ENCODE data around the gene OR51D1. TPM values are rescaled to one million over a fixed set of nuclear protein-coding genes. Genes with fewer than 3 reads are reported as not detected.

Gene OR51D1
- total and polyA plus RNA-seq, 2 experiments from 2014 or later: not detected

GRCh38 chr11:4626207-4627099, 10.8 kb upstream of the OR51D1 start:
- WGBS, 2 experiments (ENCODE audit: low coverage in 1 of 2, low lambda C conversion rate in 2 of 2, missing lambda C conversion rate in 2 of 2): 20 to 21% methylated on average over 15 of the region's 15 CpGs
- TF ChIP-seq EZH2phosphoT487 (IDR thresholded peaks at IDR 0.05; ENCODE audit: insufficient read depth, low read depth): no peak
- no peak for TF ChIP-seq EZH2 (IDR thresholded peaks at IDR 0.05; ENCODE audit: insufficient read depth, poor library complexity, severe bottlenecking)
- H3K27me3 ChIP-seq (replicated peaks; ENCODE audit: insufficient read depth): no peaks in the 10 kb centered on the region
- H3K4me1 ChIP-seq (ENCODE audit: insufficient read depth): no peaks in the 10 kb centered on the region
- H3K4me3 ChIP-seq: no peak overlapping the region
- no peak overlapping the region for H3K9ac ChIP-seq
- no peaks in the 10 kb centered on the region for H3K9me2 ChIP-seq (ENCODE audit: insufficient read depth)
- peak; percentile 69 for DNase-seq
- H2AFZ ChIP-seq: no peak overlapping the region
- no peaks in the 10 kb centered on the region for H3F3A ChIP-seq (ENCODE audit: insufficient read depth)
- H4K20me1 ChIP-seq (ENCODE audit: insufficient read depth): no peaks in the 10 kb centered on the region
- no peak overlapping the region for H3K27ac ChIP-seq
- no peak overlapping the region for H3K4me2 ChIP-seq (ENCODE audit: unreplicated experiment)
- no peaks in the 10 kb centered on the region for H3K36me3 ChIP-seq (ENCODE audit: low read depth)
- H3K9me3 ChIP-seq (ENCODE audit: low read depth): no peaks in the 10 kb centered on the region
- H3K79me2 ChIP-seq (ENCODE audit: insufficient read depth): no peaks in the 10 kb centered on the region
- in situ Hi-C loops (cut with MboI): loop anchor here (25.0 kb wide), 1 partner anchor 761 kb away; the partner anchor contains the start of gene OR51M1

- Histone ChIP-seq H4K20me1 (ENCODE audit: insufficient read depth) (no peaks in the 10 kb centered on the region), H3K9me2 (ENCODE audit: insufficient read depth) (no peaks in the 10 kb centered on the region), H2AFZ (no peak overlapping the region), H3K4me3 (no peak overlapping the region), H3K36me3 (ENCODE audit: low read depth) (no peaks in the 10 kb centered on the region), H3K9me3 (ENCODE audit: low read depth) (no peaks in the 10 kb centered on the region), H3K27ac (no peak overlapping the region), H3K9ac (no peak overlapping the region), H3K79me2 (ENCODE audit: insufficient read depth) (no peaks in the 10 kb centered on the region), H3K4me1 (ENCODE audit: insufficient read depth) (no peaks in the 10 kb centered on the region), H3K4me2 (ENCODE audit: unreplicated experiment) (no peak overlapping the region), H3K27me3 (replicated peaks; ENCODE audit: insufficient read depth) (peaks cover 14% of the 10 kb centered on the region; the same call in 1 of the 2 replicates), H3F3A (ENCODE audit: insufficient read depth) (no peaks in the 10 kb centered on the region)
- WGBS, 2 experiments (ENCODE audit: low coverage in 1 of 2, low lambda C conversion rate in 2 of 2, missing lambda C conversion rate in 2 of 2): 58 to 61% methylated on average over 2 of the region's 2 CpGs
- DNase-seq: no peak
- in situ Hi-C loops (cut with MboI): loop anchor here (25.0 kb wide), 1 partner anchor 751 kb away; the partner anchor contains the start of gene OR51M1
- no peak for TF ChIP-seq EZH2 (IDR thresholded peaks at IDR 0.05; ENCODE audit: insufficient read depth, poor library complexity, severe bottlenecking)
- no peak for TF ChIP-seq EZH2phosphoT487 (IDR thresholded peaks at IDR 0.05; ENCODE audit: insufficient read depth, low read depth)
Measured at GRCh38 chr11:4636136-4636535, 1.1 kb upstream of the OR51D1 start.

GRCh38 chr11:4637662-4638047, 378 bp downstream of the OR51D1 start:
- WGBS, 2 experiments (ENCODE audit: low coverage in 1 of 2, low lambda C conversion rate in 2 of 2, missing lambda C conversion rate in 2 of 2): 29 to 30% methylated on average over 3 of the region's 3 CpGs
- TF ChIP-seq EZH2phosphoT487 (IDR thresholded peaks at IDR 0.05; ENCODE audit: insufficient read depth, low read depth) (no peak), EZH2 (IDR thresholded peaks at IDR 0.05; ENCODE audit: insufficient read depth, poor library complexity, severe bottlenecking) (no peak)
- H3K9me3 ChIP-seq (ENCODE audit: low read depth): no peaks in the 10 kb centered on the region
- in situ Hi-C loops (cut with MboI): loop anchor here (25.0 kb wide), 1 partner anchor 750 kb away; the partner anchor contains the start of gene OR51M1
- H3F3A ChIP-seq (ENCODE audit: insufficient read depth): no peaks in the 10 kb centered on the region
- no peak overlapping the region for H3K9ac ChIP-seq
- H3K27me3 ChIP-seq (replicated peaks; ENCODE audit: insufficient read depth): peaks cover 14% of the 10 kb centered on the region; the same call in 1 of the 2 replicates
- DNase-seq: no peak
- H3K4me3 ChIP-seq: no peak overlapping the region
- no peak overlapping the region for H3K27ac ChIP-seq
- no peaks in the 10 kb centered on the region for H4K20me1 ChIP-seq (ENCODE audit: insufficient read depth)
- H3K4me1 ChIP-seq (ENCODE audit: insufficient read depth): no peaks in the 10 kb centered on the region
- no peak overlapping the region for H3K4me2 ChIP-seq (ENCODE audit: unreplicated experiment)
- no peak overlapping the region for H2AFZ ChIP-seq
- H3K79me2 ChIP-seq (ENCODE audit: insufficient read depth): no peaks in the 10 kb centered on the region
- H3K9me2 ChIP-seq (ENCODE audit: insufficient read depth): no peaks in the 10 kb centered on the region
- H3K36me3 ChIP-seq (ENCODE audit: low read depth): no peaks in the 10 kb centered on the region

- Histone ChIP-seq H3K36me3 (ENCODE audit: low read depth) (no peaks in the 10 kb centered on the region), H3K27ac (no peak overlapping the region), H3K79me2 (ENCODE audit: insufficient read depth) (no peaks in the 10 kb centered on the region), H3K9me2 (ENCODE audit: insufficient read depth) (no peaks in the 10 kb centered on the region), H4K20me1 (ENCODE audit: insufficient read depth) (no peaks in the 10 kb centered on the region), H2AFZ (no peak overlapping the region), H3K9me3 (ENCODE audit: low read depth) (no peaks in the 10 kb centered on the region), H3K9ac (no peak overlapping the region), H3K4me1 (ENCODE audit: insufficient read depth) (no peaks in the 10 kb centered on the region), H3F3A (ENCODE audit: insufficient read depth) (no peaks in the 10 kb centered on the region), H3K27me3 (replicated peaks; ENCODE audit: insufficient read depth) (peaks cover 10% of the 10 kb centered on the region; the same call in 1 of the 2 replicates), H3K4me3 (no peak overlapping the region), H3K4me2 (ENCODE audit: unreplicated experiment) (no peak overlapping the region)
- TF ChIP-seq EZH2 (IDR thresholded peaks at IDR 0.05; ENCODE audit: insufficient read depth, poor library complexity, severe bottlenecking): no peak
- TF ChIP-seq EZH2phosphoT487 (IDR thresholded peaks at IDR 0.05; ENCODE audit: insufficient read depth, low read depth): no peak
- 37 to 39% methylated on average over 6 of the region's 6 CpGs for WGBS, 2 experiments (ENCODE audit: low coverage in 1 of 2, low lambda C conversion rate in 2 of 2, missing lambda C conversion rate in 2 of 2)
- in situ Hi-C loops (cut with MboI): loop anchor here (10.0 to 25.0 kb wide), 2 partner anchors 365 to 747 kb away; partner anchors contain the start of gene OR51M1
- no peak for DNase-seq
Measured at GRCh38 chr11:4639931-4640330, 2.7 kb downstream of the OR51D1 start.
